GM12801 (cell line): Measurements from ENCODE around the gene SEC61B.

Experiments
- TF ChIP-seq, protein P1 (sequence below): IDR thresholded peaks from one replicate; pipeline ENCODE4 v1.5.1; 2011; ENCODE audit warnings: control low read depth; ENCODE audit not compliant: insufficient read length; ENCODE audit errors: extremely low read depth

Gene SEC61B

DNA sequence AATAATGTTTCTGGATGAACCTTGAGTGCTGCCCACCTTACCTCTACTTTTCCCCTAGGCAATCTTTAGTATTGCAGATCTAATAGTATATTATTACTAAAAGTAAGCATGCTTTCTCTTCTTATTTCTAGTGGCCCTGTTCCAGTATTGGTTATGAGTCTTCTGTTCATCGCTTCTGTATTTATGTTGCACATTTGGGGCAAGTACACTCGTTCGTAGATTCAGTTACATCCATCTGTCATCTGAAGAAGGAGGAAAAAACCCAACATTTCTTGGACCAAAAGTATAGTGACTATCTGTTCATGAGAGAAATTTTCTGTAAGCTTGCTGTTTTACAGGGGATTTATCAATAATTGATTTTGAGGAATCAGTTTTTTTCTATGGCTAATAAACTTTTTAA lies 8.1 kb downstream of the SEC61B start:
- TF ChIP-seq, protein P1, sequence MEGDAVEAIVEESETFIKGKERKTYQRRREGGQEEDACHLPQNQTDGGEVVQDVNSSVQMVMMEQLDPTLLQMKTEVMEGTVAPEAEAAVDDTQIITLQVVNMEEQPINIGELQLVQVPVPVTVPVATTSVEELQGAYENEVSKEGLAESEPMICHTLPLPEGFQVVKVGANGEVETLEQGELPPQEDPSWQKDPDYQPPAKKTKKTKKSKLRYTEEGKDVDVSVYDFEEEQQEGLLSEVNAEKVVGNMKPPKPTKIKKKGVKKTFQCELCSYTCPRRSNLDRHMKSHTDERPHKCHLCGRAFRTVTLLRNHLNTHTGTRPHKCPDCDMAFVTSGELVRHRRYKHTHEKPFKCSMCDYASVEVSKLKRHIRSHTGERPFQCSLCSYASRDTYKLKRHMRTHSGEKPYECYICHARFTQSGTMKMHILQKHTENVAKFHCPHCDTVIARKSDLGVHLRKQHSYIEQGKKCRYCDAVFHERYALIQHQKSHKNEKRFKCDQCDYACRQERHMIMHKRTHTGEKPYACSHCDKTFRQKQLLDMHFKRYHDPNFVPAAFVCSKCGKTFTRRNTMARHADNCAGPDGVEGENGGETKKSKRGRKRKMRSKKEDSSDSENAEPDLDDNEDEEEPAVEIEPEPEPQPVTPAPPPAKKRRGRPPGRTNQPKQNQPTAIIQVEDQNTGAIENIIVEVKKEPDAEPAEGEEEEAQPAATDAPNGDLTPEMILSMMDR: no peak

- TF ChIP-seq, protein P1: no peak
Measured at GRCh38 chr9:99231711-99232110, 9.6 kb downstream of the SEC61B start.

DNA sequence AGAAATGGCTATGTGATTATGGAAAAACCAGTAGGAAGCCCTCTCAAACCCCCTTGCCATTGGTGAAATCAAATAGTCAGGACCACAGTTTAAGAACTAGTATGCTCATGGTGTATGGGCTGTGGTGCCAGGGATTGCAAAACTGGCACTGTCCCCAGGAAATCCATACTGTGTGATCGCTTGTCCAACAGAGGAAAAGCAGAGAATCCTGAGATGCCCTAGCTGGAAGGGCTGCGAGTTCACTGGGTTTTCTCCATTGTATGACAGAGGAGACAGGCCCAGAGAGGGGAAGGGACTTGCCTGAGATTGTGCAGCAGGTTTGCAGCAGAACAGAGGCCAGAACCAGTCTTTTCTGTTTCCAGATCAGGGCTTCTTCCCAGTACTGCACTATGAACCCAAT lies 12.5 kb downstream of the SEC61B start:
- TF ChIP-seq, protein P1: no peak

- TF ChIP-seq, protein P1: no peak
Measured at GRCh38 chr9:99235069-99235468, 13.0 kb downstream of the SEC61B start.

DNA sequence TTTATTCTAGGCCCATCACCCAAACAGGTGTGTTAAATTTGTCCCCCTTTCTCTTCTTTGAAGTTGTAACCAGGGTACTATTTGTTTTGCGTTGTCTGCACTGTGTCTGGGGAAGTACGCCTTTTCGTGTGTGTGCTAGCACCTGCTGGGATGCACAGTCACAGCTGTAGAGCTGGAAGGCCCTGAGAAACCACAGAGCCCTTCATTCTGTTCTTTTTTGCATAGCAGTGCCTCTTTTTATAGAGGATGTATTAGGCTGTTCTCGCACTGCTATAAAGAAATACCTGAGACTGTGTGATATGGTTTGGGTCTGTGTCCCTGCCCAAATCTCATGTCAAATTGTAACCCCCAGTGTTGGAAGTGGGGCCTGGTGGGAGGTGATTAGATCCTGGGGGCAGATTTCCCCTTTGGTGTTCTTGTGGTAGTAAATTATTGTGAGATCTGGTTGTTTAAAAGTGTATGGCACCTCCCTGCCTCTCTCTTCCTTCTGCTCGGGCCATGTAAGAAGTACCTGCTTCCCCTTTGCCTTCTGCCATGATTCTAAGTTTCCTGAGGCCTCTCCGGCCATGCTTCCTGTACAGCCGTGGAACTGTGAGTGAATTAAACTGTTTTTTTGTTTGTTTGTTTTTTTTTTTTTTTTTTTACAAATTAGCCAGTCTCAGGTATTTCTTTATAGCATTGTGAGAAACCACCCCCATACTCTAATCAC lies 14.0 kb downstream of the SEC61B start:
- TF ChIP-seq, protein P1: no peak

DNA sequence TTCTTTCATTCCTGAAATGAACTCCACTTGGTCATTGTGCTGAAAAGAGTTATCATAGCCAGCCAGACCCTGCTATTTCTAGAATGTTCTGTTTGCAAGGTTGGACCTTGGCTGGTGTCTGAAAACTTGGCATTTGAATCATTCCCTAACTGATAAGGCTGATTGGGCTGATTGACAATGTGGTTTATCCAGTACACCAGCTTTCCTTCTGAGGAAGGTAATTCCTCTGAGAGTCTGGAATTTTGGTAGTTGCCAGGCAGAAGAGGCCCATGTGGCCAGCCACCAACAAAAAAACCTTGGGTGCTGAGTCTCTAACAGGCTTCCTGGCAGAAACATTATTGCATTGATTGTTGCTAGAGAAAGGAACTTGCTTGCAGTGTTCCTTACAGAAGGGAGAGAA lies 15.3 kb downstream of the SEC61B start:
- TF ChIP-seq, protein P1: no peak

GRCh38 chr9:99238331-99238730 lies 16.2 kb downstream of the SEC61B start:
- TF ChIP-seq, protein P1: no peak
